ENCODE results near the gene HS1BP3. TPM values are rescaled to one million over a fixed set of nuclear protein-coding genes. Genes with fewer than 3 reads are reported as not detected.

Gene HS1BP3
- total RNA-seq, 2 experiments from 2014 or later, result 12.8 to 12.9 TPM

DNA sequence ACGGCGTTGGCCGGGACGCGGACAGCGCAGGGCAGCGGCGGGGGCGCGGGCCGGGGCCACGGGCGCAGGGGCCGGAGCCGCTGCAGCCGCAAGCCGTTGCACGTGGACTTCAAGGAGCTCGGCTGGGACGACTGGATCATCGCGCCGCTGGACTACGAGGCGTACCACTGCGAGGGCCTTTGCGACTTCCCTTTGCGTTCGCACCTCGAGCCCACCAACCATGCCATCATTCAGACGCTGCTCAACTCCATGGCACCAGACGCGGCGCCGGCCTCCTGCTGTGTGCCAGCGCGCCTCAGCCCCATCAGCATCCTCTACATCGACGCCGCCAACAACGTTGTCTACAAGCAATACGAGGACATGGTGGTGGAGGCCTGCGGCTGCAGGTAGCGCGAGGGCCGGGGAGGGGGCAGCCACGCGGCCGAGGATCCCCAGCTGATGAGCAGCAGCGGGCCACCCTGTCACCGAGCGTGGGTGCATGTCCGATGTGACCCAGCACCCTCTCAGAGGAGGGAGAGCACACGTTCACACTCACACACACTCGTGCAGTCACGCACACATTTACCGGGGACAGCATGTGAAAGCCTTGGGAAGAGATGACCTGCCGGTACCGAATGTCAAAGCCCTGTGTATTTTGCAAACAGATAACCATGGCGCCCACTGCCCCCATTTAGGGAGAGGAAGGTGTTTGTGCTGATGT lies 20.3 kb upstream of the HS1BP3 start:
- Mint-ChIP-seq H3K4me1 (peaks cover 10% of the 10 kb centered on the region), H3K36me3 (no peaks in the 10 kb centered on the region), H3K27me3 (peaks cover 73% of the 10 kb centered on the region), H3K9me3 (ENCODE audit: low read depth) (no peaks in the 10 kb centered on the region), H3K27ac (no peak overlapping the region), H3K4me3 (no peak overlapping the region)
- CTCF ChIA-PET, result interaction anchor here (1.9 kb wide), 1 partner anchor 10 kb away, joined by 8 read pairs; no protein-coding TSS in a partner anchor
- ATAC-seq (no peak), DNase-seq (no peak)

GRCh38 chr2:20670315-20671035 lies 19.6 kb upstream of the HS1BP3 start:
- ATAC-seq, result no peak
- peaks cover 80% of the 10 kb centered on the region for H3K27me3 Mint-ChIP-seq
- H3K36me3 Mint-ChIP-seq, result no peaks in the 10 kb centered on the region

DNA sequence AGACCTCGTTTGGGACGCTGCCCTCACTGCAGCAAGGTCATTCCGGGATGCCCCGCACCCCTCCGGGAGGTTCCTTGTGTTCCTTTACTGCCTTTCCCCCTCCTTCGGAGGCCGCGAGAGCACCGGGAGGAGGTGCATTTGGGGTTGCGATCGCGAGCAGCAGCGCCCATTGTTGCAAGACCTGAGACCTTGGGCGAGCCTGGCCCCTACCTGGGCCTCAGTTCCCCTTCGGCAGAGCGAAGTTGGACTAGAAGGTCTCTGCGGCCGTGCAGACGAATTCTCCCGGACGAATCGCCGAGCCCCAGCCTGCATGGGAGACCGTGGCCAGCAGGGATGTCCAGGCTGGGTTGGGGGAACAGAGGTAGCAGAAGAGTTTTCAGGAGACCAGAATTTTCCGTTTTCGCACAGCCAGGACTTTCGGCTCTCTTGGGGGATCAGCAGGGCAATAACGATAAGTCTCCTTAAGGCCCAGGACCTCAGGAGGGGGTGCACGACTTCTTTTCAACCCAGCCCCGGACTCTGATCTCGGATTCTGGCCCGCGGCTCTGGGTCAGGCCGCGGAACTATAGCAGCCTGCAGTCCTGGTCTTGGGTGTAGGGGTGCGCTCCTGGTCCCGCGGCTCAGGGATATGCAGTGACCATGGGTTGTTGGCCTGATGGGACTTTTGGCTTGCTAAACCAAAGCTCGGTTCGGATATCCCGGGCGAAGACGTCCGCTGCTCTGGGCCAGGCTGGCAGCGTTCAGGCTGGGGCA lies 18.8 kb upstream of the HS1BP3 start:
- CTCF ChIA-PET, result interaction anchor here (1.9 kb wide), 1 partner anchor 8 kb away, joined by 8 read pairs; no protein-coding TSS in a partner anchor
- no peak overlapping the region for H3K27ac Mint-ChIP-seq
- DNase-seq (no peak), ATAC-seq (no peak)
- peaks cover 88% of the 10 kb centered on the region for H3K27me3 Mint-ChIP-seq
- H3K4me1 Mint-ChIP-seq, result peaks cover 18% of the 10 kb centered on the region
- H3K9me3 Mint-ChIP-seq (ENCODE audit: low read depth), result no peaks in the 10 kb centered on the region
- H3K36me3 Mint-ChIP-seq, result no peaks in the 10 kb centered on the region
- H3K4me3 Mint-ChIP-seq, result no peak overlapping the region

More at GRCh38 chr2:20670315-20671035, 19.6 kb upstream of the HS1BP3 start:
- CTCF ChIA-PET, result interaction anchor here (1.9 kb wide), 1 partner anchor 9 kb away, joined by 8 read pairs; no protein-coding TSS in a partner anchor
- no peak overlapping the region for H3K4me3 Mint-ChIP-seq
- H3K27ac Mint-ChIP-seq, result no peak overlapping the region
- no peaks in the 10 kb centered on the region for H3K9me3 Mint-ChIP-seq (ENCODE audit: low read depth)
- peaks cover 16% of the 10 kb centered on the region for H3K4me1 Mint-ChIP-seq
- no peak for DNase-seq

GRCh38 chr2:20668871-20669475 lies 18.1 kb upstream of the HS1BP3 start:
- Mint-ChIP-seq H3K36me3 (no peaks in the 10 kb centered on the region), H3K4me3 (no peak overlapping the region), H3K4me1 (peaks cover 18% of the 10 kb centered on the region), H3K27ac (no peak overlapping the region), H3K27me3 (peaks cover 90% of the 10 kb centered on the region), H3K9me3 (ENCODE audit: low read depth) (no peaks in the 10 kb centered on the region)
- ATAC-seq (no peak), DNase-seq (no peak)
- CTCF ChIA-PET, result no interaction called here

GRCh38 chr2:20668451-20668850 lies 17.6 kb upstream of the HS1BP3 start:
- Mint-ChIP-seq H3K27me3 (peaks cover 90% of the 10 kb centered on the region), H3K9me3 (ENCODE audit: low read depth) (no peaks in the 10 kb centered on the region), H3K27ac (no peak overlapping the region), H3K4me3 (no peak overlapping the region), H3K36me3 (no peaks in the 10 kb centered on the region), H3K4me1 (peaks cover 18% of the 10 kb centered on the region)
- DNase-seq (no peak), ATAC-seq (no peak)
- CTCF ChIA-PET, result interaction anchor here (0.9 kb wide), 1 partner anchor 19 kb away, joined by 3 read pairs; no protein-coding TSS in a partner anchor

DNA sequence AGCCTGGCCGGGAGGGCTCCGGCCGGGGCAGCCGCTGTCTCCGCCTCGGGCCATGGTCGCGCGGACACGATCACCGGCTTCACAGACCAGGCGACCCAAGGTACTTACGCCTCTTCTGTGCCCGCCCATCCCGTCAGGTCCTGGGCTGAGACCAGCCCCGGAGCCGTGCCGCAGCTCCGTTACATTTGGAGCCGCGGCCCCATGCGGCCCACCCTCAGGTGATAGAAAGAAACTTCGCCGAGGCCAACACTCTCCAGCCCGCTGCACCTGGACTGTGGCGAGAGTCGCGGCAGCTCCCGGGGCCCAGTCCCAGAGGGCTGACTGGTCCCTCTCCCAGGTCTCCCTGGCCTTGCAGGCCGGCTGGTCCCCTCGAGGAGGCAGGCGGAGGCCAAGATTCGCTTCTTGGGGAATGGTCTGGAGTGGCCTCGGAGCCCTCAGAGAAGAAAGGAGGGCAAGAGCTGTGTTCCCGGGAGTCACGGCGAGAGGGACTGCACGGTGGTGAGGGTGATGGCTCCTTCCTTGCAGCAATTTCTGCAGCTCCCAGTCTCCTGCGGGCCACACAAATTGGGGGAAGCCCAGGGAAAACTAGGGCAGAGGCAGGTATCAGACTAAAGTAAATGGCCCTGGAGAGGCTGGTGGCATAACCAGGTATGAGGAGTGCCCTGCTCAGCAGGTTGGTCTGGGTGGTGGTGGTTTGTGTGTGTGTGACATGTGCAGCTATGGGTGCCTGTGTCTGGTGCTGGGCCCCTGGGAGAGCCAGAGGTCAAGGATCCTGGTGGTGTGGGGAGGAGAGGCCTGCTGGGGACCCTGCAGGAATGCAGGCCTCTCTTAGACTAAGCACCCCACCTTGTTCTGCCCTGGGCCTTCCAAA lies 16.9 kb upstream of the HS1BP3 start:
- ATAC-seq (no peak), DNase-seq (no peak)
- no peak overlapping the region for H3K4me3 Mint-ChIP-seq
- peaks cover 89% of the 10 kb centered on the region for H3K27me3 Mint-ChIP-seq
- no peaks in the 10 kb centered on the region for H3K36me3 Mint-ChIP-seq
- CTCF ChIA-PET, result interaction anchor here (0.9 to 1.8 kb wide), 2 partner anchors 8 to 19 kb away, joined by 3 to 8 read pairs; no protein-coding TSS in a partner anchor
- peaks cover 18% of the 10 kb centered on the region for H3K4me1 Mint-ChIP-seq
- H3K9me3 Mint-ChIP-seq (ENCODE audit: low read depth), result no peaks in the 10 kb centered on the region
- H3K27ac Mint-ChIP-seq, result no peak overlapping the region

GRCh38 chr2:20667151-20667530 lies 16.2 kb upstream of the HS1BP3 start:
- H3K27me3 Mint-ChIP-seq, result peaks cover 89% of the 10 kb centered on the region
- no peak overlapping the region for H3K27ac Mint-ChIP-seq
- no peaks in the 10 kb centered on the region for H3K9me3 Mint-ChIP-seq (ENCODE audit: low read depth)
- CTCF ChIA-PET, result interaction anchor here (1.8 to 8.6 kb wide), 3 partner anchors 8 to 296 kb away, joined by 8 to 154 read pairs (median 10); partner anchors contain the start of gene HS1BP3
- H3K4me1 Mint-ChIP-seq, result peaks cover 18% of the 10 kb centered on the region
- DNase-seq (no peak), ATAC-seq (no peak)
- H3K36me3 Mint-ChIP-seq, result no peaks in the 10 kb centered on the region
- H3K4me3 Mint-ChIP-seq, result no peak overlapping the region

GRCh38 chr2:20666304-20667150 lies 15.6 kb upstream of the HS1BP3 start, which contains the start of gene GDF7:
GDF7 (plus strand) TSS chr2:20667144; CDS start chr2:20667240, 96 bp downstream.
- DNase-seq, result no peak
- peak within 1 kb of the TSS; percentile 61 for H3K4me3 Mint-ChIP-seq
- no peaks in the 10 kb centered on the region for H3K9me3 Mint-ChIP-seq (ENCODE audit: low read depth)
- H3K27ac Mint-ChIP-seq, result no peak within 1 kb of the TSS
- peaks cover 89% of the 10 kb centered on the region for H3K27me3 Mint-ChIP-seq
- no peak for ATAC-seq
- peaks cover 17% of the 10 kb centered on the region for H3K4me1 Mint-ChIP-seq
- CTCF ChIA-PET, result interaction anchor here (0.7 to 8.6 kb wide), 6 partner anchors 9 to 297 kb away, joined by 3 to 154 read pairs (median 8); partner anchors contain the start of genes HS1BP3 and RHOB
- no peaks in the 10 kb centered on the region for H3K36me3 Mint-ChIP-seq

DNA sequence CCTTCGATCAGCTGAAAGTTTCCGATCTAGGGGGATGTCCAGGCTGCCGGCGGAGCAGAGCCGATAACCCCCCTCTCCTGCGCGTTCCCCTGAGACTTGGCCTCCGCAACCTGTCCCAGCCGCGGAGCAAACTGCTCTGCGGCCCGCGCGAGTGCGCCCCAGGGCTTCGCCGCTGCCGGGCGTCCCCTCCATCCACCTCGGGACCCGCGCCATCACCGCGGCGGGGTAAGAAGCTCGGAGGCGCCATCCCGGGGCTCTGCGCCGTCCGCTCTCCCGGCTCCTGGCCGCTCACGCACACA lies 15.1 kb upstream of the HS1BP3 start:
- Mint-ChIP-seq H3K4me1 (peaks cover 13% of the 10 kb centered on the region), H3K27me3 (peaks cover 89% of the 10 kb centered on the region), H3K9me3 (ENCODE audit: low read depth) (no peaks in the 10 kb centered on the region), H3K36me3 (no peaks in the 10 kb centered on the region), H3K4me3 (peak overlapping the region; percentile 61), H3K27ac (no peak overlapping the region)
- ATAC-seq (no peak), DNase-seq (no peak)
- CTCF ChIA-PET, result interaction anchor here (0.7 to 8.6 kb wide), 6 partner anchors 9 to 297 kb away, joined by 3 to 154 read pairs (median 8); partner anchors contain the start of genes HS1BP3 and RHOB

DNA sequence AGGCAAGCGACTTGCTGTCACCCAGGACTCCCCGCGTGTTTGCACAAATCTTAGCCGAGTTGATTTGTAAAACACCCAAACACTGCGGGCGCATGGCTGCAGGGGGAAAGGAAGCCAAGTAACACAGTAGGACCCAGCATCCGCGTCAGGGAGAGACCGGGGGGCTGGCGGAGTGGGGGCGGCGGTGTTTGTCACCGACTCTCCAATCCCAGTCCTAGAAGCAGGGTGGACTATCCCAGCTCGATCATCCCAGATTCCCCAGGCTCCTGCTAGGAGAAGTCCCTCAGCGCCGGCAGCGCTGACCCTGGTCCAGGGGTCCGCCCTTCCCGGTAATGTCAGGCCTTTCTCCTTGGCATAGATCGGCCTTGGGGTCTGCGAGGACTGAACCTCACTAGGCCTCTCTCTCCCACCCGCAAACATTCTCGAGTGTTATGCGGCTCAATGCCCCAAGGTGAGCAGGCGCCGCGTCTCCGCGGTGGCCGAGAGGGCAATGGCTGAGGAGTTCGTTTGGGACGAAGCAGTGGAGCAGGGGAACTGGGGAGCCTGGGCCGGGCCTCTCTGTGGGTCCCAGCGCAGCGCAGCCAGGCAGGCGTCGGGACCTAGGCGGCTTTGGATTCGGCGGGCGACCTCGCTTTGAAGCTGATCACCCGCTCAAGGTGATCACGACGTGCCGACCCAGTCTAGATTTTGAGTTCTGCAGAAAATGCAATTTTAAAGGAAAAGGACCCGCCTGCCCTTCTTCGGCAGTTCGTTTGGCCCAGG lies 14.5 kb upstream of the HS1BP3 start:
- ATAC-seq, result no peak

More for the DNA sequence above, 14.5 kb upstream of the HS1BP3 start:
- peaks cover 13% of the 10 kb centered on the region for H3K4me1 Mint-ChIP-seq
- H3K9me3 Mint-ChIP-seq (ENCODE audit: low read depth), result no peaks in the 10 kb centered on the region
- H3K27ac Mint-ChIP-seq, result no peak overlapping the region
- no peak overlapping the region for H3K4me3 Mint-ChIP-seq
- CTCF ChIA-PET, result interaction anchor here (0.7 to 8.6 kb wide), 4 partner anchors 9 to 298 kb away, joined by 3 to 154 read pairs (median 8); partner anchors contain the start of genes HS1BP3 and RHOB
- no peak for DNase-seq
- H3K36me3 Mint-ChIP-seq, result no peaks in the 10 kb centered on the region
- H3K27me3 Mint-ChIP-seq, result peaks cover 93% of the 10 kb centered on the region
